Motor neuron (in vitro differentiated cells): ENCODE data around the gene B3GAT1. TPM values are rescaled to one million over a fixed set of nuclear protein-coding genes. Genes with fewer than 3 reads are reported as not detected.
"Not testable (repeated sequence)": the region's sequence is repeated elsewhere in the genome, so short reads cannot be mapped to it uniquely, and the experiment has no call there.

Experiments
- ATAC-seq, 8 experiments: fragments of 200-7000 bp; cut with Tn5 transposase; replicated peaks in 6 of 8; 2 replicates each; pipeline ENCODE4 v1.8.0; 2021; ENCODE audit warnings: mild to moderate bottlenecking in 8 of 8, moderate library complexity in 8 of 8
- H3K27ac ChIP-seq, 2 donors: fragments of 250-450 bp; sonication (Bioruptor Pico); 2 replicates each; pipeline ENCODE4 v1.9.0; 2021; ENCODE audit warnings: antibody characterized with exemption in 2 of 2, mild to moderate bottlenecking in 2 of 2, moderate library complexity in 1 of 2
- H3K4me1 ChIP-seq, 2 donors: fragments of 250-450 bp; sonication (Bioruptor Pico); replicated peaks in 1 of 2; 2 replicates each; pipeline ENCODE4 v1.6.1; 2021; ENCODE audit warnings: antibody characterized with exemption in 2 of 2, mild to moderate bottlenecking in 2 of 2, moderate library complexity in 1 of 2
- H3K4me3 ChIP-seq, 5 donors: fragments of 250-450 bp; sonication (Bioruptor Pico); 2 replicates each; pipeline ENCODE4 v1.9.0; 2021; ENCODE audit warnings: antibody characterized with exemption in 5 of 5, mild to moderate bottlenecking in 5 of 5, moderate library complexity in 4 of 5
- WGBS, 10 experiments: fragments of 450-650 bp; shearing (Covaris generic); methylation state at CpG; one replicate each; pipeline ENCODE4 v1.0.0; 2022; 5-methylcytosine and 5-hydroxymethylcytosine counted together
- in situ Hi-C, 9 experiments: fragments of 400-800 bp; cut with MboI; loops; one replicate each; pipeline ENCODE4 v1.15.0; 2021; ENCODE audit warnings: low sequenced_read_pairs in 9 of 9, low pct_unique_long_range_greater_than_20kb in 2 of 9; ENCODE audit not compliant: unreplicated experiment in 9 of 9
- total RNA-seq, 8 experiments: library from RNA; unstranded; fragments of 300-600 nt; gene quantifications; 2 replicates each; pipeline versions ENCODE4 v1.2.3 to v1.2.4, GENCODE V29; 2022

The B3GAT1 gene
- total RNA-seq, 8 experiments from 2014 or later, result 0.18 to 23.9 (median 17.6) TPM

DNA sequence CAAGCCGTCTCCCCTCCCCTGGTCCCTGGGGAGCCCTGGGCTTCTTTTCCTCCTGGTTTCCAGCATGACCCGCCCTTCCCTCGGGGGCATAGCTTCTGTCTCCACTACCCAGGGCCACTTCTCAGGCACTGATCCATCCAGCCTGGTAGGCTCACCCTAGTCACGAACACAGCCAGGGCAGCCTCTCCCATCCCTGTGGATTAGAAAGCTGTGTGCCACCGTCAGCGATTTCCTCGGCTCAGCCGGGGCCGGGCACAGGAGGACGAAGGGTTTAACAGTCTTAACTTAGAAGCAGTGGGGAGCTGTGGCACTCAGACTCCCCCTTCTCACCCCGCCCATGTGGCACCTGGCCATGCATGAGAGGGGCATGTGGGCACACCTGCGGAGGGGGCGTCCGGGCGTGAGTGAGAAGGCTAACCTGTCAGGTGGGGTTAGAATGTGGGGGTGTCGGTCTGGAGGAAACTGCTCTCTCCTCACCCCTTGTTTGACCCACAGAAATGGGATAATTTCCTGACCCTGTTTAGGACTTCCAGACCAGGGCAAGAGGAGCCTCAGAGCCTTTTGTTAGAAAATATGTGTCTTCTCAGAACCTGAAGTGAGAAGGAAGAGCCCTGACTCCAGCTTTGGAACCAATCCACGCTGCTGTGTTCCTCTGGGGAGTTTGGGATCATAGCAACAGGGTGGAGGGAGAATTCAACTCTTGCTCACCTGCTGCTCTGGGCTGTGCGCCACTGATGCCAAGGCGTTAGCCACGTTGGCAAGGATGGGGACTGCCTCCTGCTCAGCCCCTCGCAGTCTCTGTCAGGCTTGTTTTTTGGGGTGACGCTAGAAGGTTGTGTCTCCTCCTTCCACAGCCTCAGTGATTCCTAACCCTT lies 65.7 kb downstream of the B3GAT1 start:
- ATAC-seq, result no peak
- H3K27ac ChIP-seq, result no peak overlapping the region
- no peak overlapping the region for H3K4me3 ChIP-seq
- in situ Hi-C loops, result no loop called here
- 33 to 100% (median 86%) methylated on average over 2 to 8 of the region's 22 CpGs; no CpG with 5 or more reads in 2 of the 10 experiments for WGBS, 10 experiments
- no peaks in the 10 kb centered on the region for H3K4me1 ChIP-seq

DNA sequence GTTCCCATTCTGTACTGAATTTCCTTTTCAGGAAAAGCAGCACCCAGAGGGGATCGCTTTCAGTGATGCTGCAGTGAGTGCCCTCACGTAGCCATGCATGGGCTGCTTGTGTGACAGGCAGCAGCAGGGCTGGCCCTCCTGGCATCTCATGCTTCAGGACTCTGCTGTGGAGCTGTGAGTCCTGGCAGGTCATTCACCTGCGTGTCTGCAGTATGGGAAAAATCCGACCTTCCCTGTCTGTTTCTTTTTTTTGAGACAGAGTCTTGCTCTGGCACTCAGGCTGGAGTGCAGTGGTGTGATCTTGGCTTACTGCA lies 66.8 kb downstream of the B3GAT1 start:
- in situ Hi-C loops, result no loop called here
- Histone ChIP-seq H3K4me1 (no peaks in the 10 kb centered on the region), H3K4me3 (no peak overlapping the region), H3K27ac (no peak overlapping the region)
- 10 to 100% (median 83%) methylated on average over 1 to 2 of the region's 4 CpGs; no CpG with 5 or more reads in 5 of the 10 experiments for WGBS, 10 experiments
- no peak for ATAC-seq

DNA sequence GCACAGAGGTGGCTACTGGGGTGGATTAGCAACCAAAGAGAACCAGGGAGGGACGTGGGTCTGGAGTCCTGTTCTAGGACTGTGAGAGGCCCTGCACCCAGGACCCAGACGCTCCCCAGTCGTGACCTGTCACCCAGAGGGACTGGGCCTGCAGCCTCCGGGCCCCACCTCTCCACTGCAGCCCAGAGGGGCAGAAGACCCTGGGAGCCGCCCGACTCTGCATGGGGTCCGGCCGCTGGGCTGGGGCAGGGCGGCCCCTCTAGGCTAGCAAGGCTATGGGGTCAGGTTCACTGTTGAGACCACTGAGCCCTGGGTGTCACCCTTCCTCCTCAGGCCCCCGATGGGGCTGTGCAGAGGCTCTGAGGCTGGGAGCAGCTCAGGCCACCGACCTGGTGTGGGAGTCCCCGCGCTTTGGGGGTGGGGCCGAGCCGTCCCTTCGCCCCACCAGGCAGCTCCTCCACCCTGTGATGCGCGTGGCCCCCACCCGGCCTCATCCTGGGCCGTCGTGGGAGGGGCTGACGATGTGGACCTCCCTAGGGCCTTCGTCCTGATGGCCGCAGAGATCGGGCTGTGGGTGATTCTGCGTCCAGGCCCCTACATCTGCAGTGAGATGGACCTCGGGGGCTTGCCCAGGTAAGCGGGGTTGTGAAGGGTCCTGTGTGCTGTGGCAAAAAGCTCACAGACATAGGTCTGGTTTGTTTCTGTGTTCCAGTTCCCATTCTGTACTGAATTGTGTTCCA lies 67.4 kb downstream of the B3GAT1 start:
- H3K27ac ChIP-seq, in situ Hi-C loops, H3K4me1 ChIP-seq, H3K4me3 ChIP-seq: not testable (repeated sequence)
- peak in 2 of 8 experiments; percentile 20 to 29 for ATAC-seq
- WGBS, 10 experiments, result 17 to 100% methylated on average over 1 to 2 of the region's 28 CpGs; no CpG with 5 or more reads in 8 of the 10 experiments

DNA sequence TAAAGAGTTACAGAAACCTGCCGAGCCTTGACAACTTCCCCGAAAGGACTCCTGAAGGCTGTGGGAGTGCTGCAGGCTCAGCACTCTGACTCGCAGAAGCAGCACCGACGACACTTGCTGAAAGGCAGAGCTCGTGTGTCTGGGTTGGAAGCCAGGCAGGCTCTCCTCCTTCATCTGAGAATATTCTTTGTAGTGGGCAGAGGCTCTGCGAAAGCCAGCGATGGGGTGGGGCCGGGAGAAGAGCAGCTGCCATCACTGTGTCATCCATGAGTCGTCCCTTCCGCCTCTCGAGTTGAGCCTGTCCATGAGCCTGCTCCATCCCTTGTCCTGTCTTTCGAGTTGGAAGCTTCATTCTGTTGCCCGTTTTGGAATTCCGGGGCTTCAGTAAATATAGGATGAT lies 68.4 kb downstream of the B3GAT1 start:
- Histone ChIP-seq H3K4me1 (no peaks in the 10 kb centered on the region), H3K27ac (no peak overlapping the region), H3K4me3 (no peak overlapping the region)
- WGBS, 10 experiments, result 21 to 92% (median 81%) methylated on average over 1 to 13 of the region's 15 CpGs; no CpG with 5 or more reads in 2 of the 10 experiments
- no peak for ATAC-seq
- in situ Hi-C loops, result no loop called here

DNA sequence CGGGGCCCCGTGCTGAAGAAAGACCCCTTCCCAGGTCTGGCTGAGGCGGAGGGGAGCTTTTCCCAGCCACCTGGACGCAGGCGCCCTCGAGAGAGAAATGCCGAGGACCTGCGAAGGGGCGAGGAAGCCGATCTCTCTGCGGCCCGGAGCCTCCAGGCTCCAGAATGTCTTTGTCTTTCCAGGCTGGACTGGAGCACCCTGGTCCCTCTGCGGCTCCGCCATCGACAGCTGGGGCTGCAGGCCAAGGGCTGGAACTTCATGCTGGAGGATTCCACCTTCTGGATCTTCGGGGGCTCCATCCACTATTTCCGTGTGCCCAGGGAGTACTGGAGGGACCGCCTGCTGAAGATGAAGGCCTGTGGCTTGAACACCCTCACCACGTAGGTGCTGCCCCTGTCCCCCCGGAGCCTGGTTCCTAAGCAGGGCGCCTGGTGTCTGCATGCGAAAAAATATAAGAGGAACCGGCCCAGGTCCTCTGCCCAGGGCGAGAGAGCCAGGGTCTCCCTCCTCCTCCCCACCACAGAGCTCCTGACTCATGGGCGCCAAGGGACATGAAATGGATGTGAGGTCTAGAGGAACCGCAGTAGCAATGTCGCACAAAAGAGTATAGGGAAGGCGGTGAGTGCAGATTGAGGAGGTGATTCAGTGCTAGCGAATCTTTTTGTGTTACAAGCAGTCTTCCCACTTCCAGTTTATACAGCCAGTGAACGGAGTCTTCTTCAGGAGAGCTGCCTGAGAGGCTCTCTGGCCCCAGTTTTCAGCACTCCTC lies 69.3 kb downstream of the B3GAT1 start:
- in situ Hi-C loops, result no loop called here

DNA sequence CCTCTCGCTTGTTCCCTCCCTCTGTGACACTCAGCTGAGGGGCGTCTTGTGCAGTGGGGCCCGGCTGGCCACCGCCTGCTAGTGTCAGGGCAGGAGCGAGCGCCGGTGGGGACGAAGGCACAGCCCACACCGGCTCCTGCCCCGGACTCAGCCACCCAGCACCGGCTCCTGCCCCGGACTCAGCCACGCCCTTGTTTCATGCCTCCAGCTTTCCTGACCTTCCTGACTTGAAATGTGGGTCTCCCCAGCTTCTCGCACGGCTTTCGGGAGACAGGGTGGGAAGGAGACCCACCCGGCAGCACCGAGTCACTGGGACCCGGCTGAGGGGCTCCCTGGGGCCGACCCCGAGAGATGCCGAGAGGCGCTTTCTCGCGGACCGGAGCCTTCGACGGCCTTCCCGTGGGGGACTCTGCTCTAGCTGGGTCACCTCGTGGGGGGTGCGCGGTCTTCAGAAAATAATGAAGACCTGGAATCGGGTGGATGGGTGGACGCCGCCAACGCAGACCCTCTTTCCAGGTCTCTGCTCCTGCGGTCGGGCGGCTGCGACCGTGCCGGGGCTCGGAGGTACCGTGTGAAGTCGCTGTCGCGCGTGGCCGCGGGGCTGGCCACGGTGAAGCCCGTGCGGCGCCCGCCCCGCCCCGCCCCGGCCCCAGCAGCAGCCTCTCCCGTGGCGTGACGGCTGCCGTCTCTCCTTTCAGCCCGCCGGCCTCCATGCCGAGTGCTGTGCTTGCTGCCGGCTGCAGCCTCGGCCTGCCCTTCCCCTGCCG lies 70.1 kb downstream of the B3GAT1 start:
- no peak for ATAC-seq
- in situ Hi-C loops, result no loop called here
- Histone ChIP-seq H3K4me1 (no peaks in the 10 kb centered on the region), H3K4me3 (no peak overlapping the region), H3K27ac (no peak overlapping the region)
- 28 to 100% (median 93%) methylated on average over 2 to 16 of the region's 68 CpGs; no CpG with 5 or more reads in 4 of the 10 experiments for WGBS, 10 experiments

More for the DNA sequence above, 69.3 kb downstream of the B3GAT1 start:
- Histone ChIP-seq H3K27ac (no peak overlapping the region), H3K4me1 (no peaks in the 10 kb centered on the region), H3K4me3 (no peak overlapping the region)
- no peak for ATAC-seq
- 60 to 100% (median 87%) methylated on average over 1 to 3 of the region's 30 CpGs; no CpG with 5 or more reads in 3 of the 10 experiments for WGBS, 10 experiments

DNA sequence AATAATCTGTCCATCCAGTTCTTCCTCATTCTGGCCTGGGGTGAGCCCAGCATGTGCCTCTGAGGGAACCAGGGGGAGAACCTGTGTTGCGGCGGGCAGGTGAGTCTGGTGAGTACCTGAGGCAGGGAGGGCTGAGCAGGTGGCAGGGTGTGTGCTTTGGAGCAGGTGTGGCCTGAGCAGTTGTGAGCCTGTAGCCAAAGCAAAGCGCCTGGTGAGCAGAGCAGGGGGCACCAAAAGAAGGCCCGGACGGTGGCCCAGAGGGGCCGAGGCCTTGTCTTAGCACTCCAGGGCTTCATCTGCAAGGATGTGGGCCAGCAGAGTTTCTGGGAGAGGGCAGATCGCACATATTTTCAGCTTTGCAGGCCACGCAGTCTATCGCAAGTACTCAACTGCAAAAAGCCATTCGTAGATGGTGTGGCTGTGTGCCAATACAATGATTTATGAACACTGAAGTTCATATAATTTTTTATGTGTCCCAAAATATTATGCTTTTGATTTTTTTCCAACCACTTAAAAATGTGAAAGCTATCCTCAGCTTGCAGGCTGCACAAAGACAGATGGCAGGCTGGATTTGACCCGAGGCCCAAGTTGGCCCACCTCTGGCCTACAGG lies 71.6 kb downstream of the B3GAT1 start:
- Histone ChIP-seq H3K27ac (no peak overlapping the region), H3K4me3 (no peak overlapping the region), H3K4me1 (no peaks in the 10 kb centered on the region)
- 42 to 100% (median 93%) methylated on average over 1 to 11 of the region's 11 CpGs; no CpG with 5 or more reads in 2 of the 10 experiments for WGBS, 10 experiments
- in situ Hi-C loops, result no loop called here
- no peak for ATAC-seq

DNA sequence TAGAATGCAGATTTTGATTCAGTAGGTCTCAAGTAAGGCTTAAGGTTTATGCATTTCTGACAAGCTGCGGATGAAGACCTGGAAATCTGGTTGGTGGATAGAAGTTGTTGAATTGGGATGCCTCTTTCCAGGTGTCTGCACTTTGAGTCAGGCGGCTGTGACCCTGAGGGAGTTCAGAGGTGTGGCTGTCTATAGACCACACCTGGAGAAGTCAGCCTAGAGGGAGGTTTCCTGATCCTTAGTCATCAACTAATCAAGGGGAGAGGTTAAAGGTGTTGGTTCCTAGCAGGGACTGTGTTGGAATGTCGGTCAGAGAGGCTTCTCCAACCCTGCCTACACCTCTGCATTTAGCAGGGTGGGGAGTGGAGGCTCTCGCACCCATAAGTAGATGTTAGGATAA lies 72.3 kb downstream of the B3GAT1 start:
- Histone ChIP-seq H3K4me1 (no peaks in the 10 kb centered on the region), H3K27ac (no peak overlapping the region), H3K4me3 (no peak overlapping the region)
- in situ Hi-C loops, result no loop called here
- no peak for ATAC-seq
- 0 to 100% (median 100%) methylated on average over 1 to 3 of the region's 4 CpGs; no CpG with 5 or more reads in 4 of the 10 experiments for WGBS, 10 experiments

DNA sequence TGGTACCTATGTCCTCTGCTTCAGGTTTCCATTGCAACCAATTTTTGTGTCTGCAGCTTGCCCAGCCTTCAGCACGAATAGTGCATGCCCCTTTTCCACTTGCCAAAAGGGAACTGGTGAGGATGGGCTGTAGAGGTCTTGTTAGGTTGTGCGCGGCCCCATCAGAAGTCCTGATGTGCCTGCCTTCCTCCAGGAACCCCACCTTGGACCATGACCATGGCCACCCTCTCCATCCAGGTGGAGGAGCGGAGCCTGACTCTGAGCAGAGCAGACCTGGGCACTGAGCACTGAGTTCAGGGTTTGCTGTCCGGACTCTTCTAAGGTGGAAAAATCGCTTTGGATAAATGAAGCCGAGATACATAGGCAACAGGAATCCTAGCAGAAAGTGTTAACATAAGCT lies 73.4 kb downstream of the B3GAT1 start:
- 0 to 100% (median 94%) methylated on average over 2 to 6 of the region's 7 CpGs; no CpG with 5 or more reads in 3 of the 10 experiments for WGBS, 10 experiments
- ATAC-seq, result no peak
- Histone ChIP-seq H3K4me3 (no peak overlapping the region), H3K27ac (no peak overlapping the region), H3K4me1 (no peaks in the 10 kb centered on the region)
- in situ Hi-C loops, result no loop called here

DNA sequence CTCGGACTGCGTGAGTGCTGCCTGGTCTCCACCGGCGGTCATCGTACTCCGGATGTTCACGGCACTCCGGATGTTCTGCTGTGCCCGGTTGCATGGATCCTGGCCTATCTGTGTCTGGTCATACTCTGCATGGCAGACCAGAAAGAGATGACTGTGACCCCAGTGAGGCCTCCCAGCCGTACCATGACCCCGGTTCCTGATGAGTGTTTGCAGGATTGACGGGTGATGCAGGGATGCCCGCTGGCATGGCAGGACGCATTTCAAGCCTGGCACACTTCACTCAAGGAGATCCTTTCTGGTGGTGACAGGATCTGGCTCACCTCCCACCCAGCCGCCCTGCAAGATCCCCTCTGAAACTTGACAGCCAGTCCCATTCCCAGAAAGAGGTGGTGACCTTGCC lies 74.0 kb downstream of the B3GAT1 start:
- Histone ChIP-seq H3K4me1 (no peaks in the 10 kb centered on the region), H3K27ac (no peak overlapping the region), H3K4me3 (no peak overlapping the region)
- in situ Hi-C loops, result no loop called here
- WGBS, 10 experiments, result 38 to 100% (median 90%) methylated on average over 2 to 5 of the region's 15 CpGs; no CpG with 5 or more reads in 5 of the 10 experiments
- no peak for ATAC-seq

DNA sequence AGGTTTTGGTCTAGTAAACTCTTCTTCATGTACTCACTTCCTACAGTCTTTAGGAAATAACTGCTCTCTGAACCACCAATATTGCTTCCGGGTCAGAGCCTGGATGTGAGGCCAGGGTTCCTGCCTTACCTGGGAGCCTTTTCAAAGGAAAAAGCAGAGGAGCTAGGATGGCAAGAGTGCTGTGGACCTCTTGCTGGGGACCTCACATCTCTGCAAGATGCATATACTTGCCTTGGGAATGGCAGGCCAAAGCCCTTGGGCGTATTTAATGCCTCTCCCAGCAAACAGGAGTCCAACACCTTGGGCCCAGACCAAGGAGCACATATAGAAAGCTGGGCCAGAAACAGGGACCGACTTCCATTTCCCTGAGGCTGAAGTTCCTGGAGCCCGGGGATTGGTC lies 75.0 kb downstream of the B3GAT1 start:
- H3K27ac ChIP-seq, result no peak overlapping the region
- WGBS, 10 experiments, result 3 to 100% (median 59%) methylated on average over 1 to 4 of the region's 4 CpGs; no CpG with 5 or more reads in 4 of the 10 experiments

More for the DNA sequence above, 75.0 kb downstream of the B3GAT1 start:
- ATAC-seq, result no peak
- in situ Hi-C loops, result no loop called here
- no peak overlapping the region for H3K4me3 ChIP-seq
- H3K4me1 ChIP-seq, result peaks cover 0 to 3% of the 10 kb centered on the region in 2 donors
